HepG2 (cell line): Measurements from ENCODE around the gene PRSS21. TPM values are rescaled to one million over a fixed set of nuclear protein-coding genes. Genes with fewer than 3 reads are reported as not detected.

Source experiments
- ARHGAP35 ChIP-seq: sonication (generic); formaldehyde crosslinking; IDR thresholded peaks from 2 replicates; pipeline ENCODE4 v1.9.0; 2022; ENCODE audit warnings: mild to moderate bottlenecking, inconsistent platforms, moderate library complexity, missing genetic modification reagents, borderline replicate concordance
- ATF7 ChIP-seq, 2 experiments: fragments of 450-650 bp in 1 of 2; sonication (generic) in 1 of 2; formaldehyde crosslinking in 1 of 2; IDR thresholded peaks; 2 replicates each; pipeline versions ENCODE4 v1.4.0 to v1.6.1; 2016 to 2020; ENCODE audit warnings: antibody characterized with exemption in 1 of 2, mild to moderate bottlenecking in 1 of 2, missing genetic modification reagents in 1 of 2
- CENPT ChIP-seq: sonication (generic); formaldehyde crosslinking; IDR thresholded peaks from 2 replicates; pipeline ENCODE4 v1.8.0; 2022; ENCODE audit warnings: low read depth, mild to moderate bottlenecking, moderate library complexity, missing genetic modification reagents
- ELF1 ChIP-seq: sonication (generic); formaldehyde crosslinking; IDR thresholded peaks from 2 replicates; pipeline ENCODE4 v1.4.0; 2020; ENCODE audit warnings: missing genetic modification reagents
- GFI1 ChIP-seq: sonication (generic); formaldehyde crosslinking; IDR thresholded peaks from 2 replicates; pipeline ENCODE4 v1.5.0; 2020; ENCODE audit warnings: missing genetic modification reagents, mild to moderate bottlenecking, borderline replicate concordance
- KDM6A ChIP-seq: IDR thresholded peaks from 2 replicates; pipeline ENCODE4 v1.6.1; 2016; ENCODE audit warnings: low read depth
- MATR3 ChIP-seq: sonication (generic); formaldehyde crosslinking; IDR thresholded peaks from 2 replicates; pipeline ENCODE4 v1.4.0; 2020; ENCODE audit warnings: missing genetic modification reagents
- MYC ChIP-seq: sonication (generic); formaldehyde crosslinking; IDR thresholded peaks from 2 replicates; pipeline ENCODE4 v1.9.0; 2021; ENCODE audit warnings: missing genetic modification reagents, borderline replicate concordance
- NFATC3 ChIP-seq: sonication (generic); formaldehyde crosslinking; IDR thresholded peaks from 2 replicates; pipeline ENCODE4 v1.5.1; 2020; ENCODE audit warnings: mild to moderate bottlenecking, missing genetic modification reagents
- PCBP2 ChIP-seq: fragments of 200-400 bp; formaldehyde crosslinking; optimal IDR thresholded peaks from 2 replicates; pipeline ENCODE3; 2018; ENCODE audit warnings: low read length, low read depth; ENCODE audit not compliant: poor library complexity, severe bottlenecking
- RORA ChIP-seq: sonication (generic); formaldehyde crosslinking; IDR thresholded peaks from 2 replicates; pipeline ENCODE4 v1.5.0; 2020; ENCODE audit warnings: mild to moderate bottlenecking, missing genetic modification reagents, moderate library complexity
- SRSF4 ChIP-seq: fragments of 200-400 bp; formaldehyde crosslinking; IDR thresholded peaks from one replicate; pipeline ENCODE4 v1.6.1; 2018; ENCODE audit warnings: mild to moderate bottlenecking, low read depth, low read length, moderate library complexity; ENCODE audit not compliant: poor library complexity, severe bottlenecking
- TBL1XR1 ChIP-seq: fragments of 150-350 bp; IDR thresholded peaks from 2 replicates; pipeline ENCODE4 v1.6.1; 2014; ENCODE audit warnings: borderline replicate concordance, low read length; ENCODE audit not compliant: partially characterized antibody
- YEATS4 ChIP-seq: sonication (generic); formaldehyde crosslinking; IDR thresholded peaks from 2 replicates; pipeline ENCODE4 v1.4.0; 2020; ENCODE audit warnings: missing genetic modification reagents, borderline replicate concordance
- ZFP36 ChIP-seq: fragments of 150-350 bp; IDR thresholded peaks from 2 replicates; pipeline ENCODE4 v1.6.1; 2018; ENCODE audit warnings: borderline replicate concordance, low read length, low read depth; ENCODE audit not compliant: partially characterized antibody
- ZNF101 ChIP-seq: sonication (generic); formaldehyde crosslinking; IDR thresholded peaks from 2 replicates; pipeline ENCODE4 v1.4.0; 2020; ENCODE audit warnings: mild to moderate bottlenecking, low read depth, missing genetic modification reagents, borderline replicate concordance
- ZNF207 ChIP-seq: fragments of 450-650 bp; IDR thresholded peaks from 2 replicates; pipeline ENCODE4 v1.6.1; 2016; ENCODE audit warnings: antibody characterized with exemption, borderline replicate concordance
- ZNF260 ChIP-seq: sonication (generic); formaldehyde crosslinking; IDR thresholded peaks from 2 replicates; pipeline ENCODE4 v1.4.0; 2020; ENCODE audit warnings: missing genetic modification reagents, low read depth, mild to moderate bottlenecking, borderline replicate concordance
- ZNF382 ChIP-seq: sonication (generic); formaldehyde crosslinking; IDR thresholded peaks from 2 replicates; pipeline ENCODE4 v1.5.0; 2020; ENCODE audit warnings: missing genetic modification reagents, mild to moderate bottlenecking, borderline replicate concordance
- ZNF484 ChIP-seq: sonication (generic); formaldehyde crosslinking; IDR thresholded peaks from 2 replicates; pipeline ENCODE4 v1.5.1; 2020; ENCODE audit warnings: mild to moderate bottlenecking, low read depth, missing genetic modification reagents, borderline replicate concordance
- ZNF605 ChIP-seq: sonication (generic); formaldehyde crosslinking; IDR thresholded peaks from 2 replicates; pipeline ENCODE4 v1.8.0; 2022; ENCODE audit warnings: mild to moderate bottlenecking, missing genetic modification reagents
- polyA plus RNA-seq, 8 experiments: library from polyadenylated mRNA; depleted of rRNA in 3 of 8; stranded (reverse) in 7 of 8; unstranded in 1 of 8; fragments of >200 nt; fragmentation: Illumina TruSeq in 4 of 8; extraction: Trizol in 4 of 8; gene quantifications; 2 replicates each; pipeline versions ENCODE4 v1.2.1 to v1.2.3, GENCODE V29; 2011 to 2016; ENCODE audit warnings: low read depth in 4 of 8, missing spikeins in 1 of 8, mixed read lengths in 1 of 8; ENCODE audit not compliant: insufficient read depth in 1 of 8
- total RNA-seq, 5 experiments: library from RNA; depleted of rRNA; stranded (reverse); fragments of >200 nt; fragmentation: Illumina TruSeq; extraction: Trizol; gene quantifications; 2 replicates each; pipeline ENCODE4 v1.2.3, GENCODE V29; 2016; ENCODE audit warnings: low read depth in 1 of 5
- TF ChIP-seq, protein P1 (sequence below): IDR thresholded peaks from 2 replicates; pipeline ENCODE4 v1.6.1; 2016; ENCODE audit warnings: low read depth
- TF ChIP-seq, protein P2 (sequence below): sonication (generic); formaldehyde crosslinking; conservative IDR thresholded peaks from 2 replicates; pipeline ENCODE4 v1.8.0; 2022; ENCODE audit warnings: missing genetic modification reagents
- TF ChIP-seq, protein P3 (sequence below): sonication (generic); formaldehyde crosslinking; IDR thresholded peaks from 2 replicates; pipeline ENCODE4 v1.9.0; 2021; ENCODE audit warnings: missing genetic modification reagents, borderline replicate concordance

Gene PRSS21
- total and polyA plus RNA-seq, 2 of the 13 experiments (the other 11 are each of a cell fraction or from before 2014, with no cell fraction given) = not detected

DNA sequence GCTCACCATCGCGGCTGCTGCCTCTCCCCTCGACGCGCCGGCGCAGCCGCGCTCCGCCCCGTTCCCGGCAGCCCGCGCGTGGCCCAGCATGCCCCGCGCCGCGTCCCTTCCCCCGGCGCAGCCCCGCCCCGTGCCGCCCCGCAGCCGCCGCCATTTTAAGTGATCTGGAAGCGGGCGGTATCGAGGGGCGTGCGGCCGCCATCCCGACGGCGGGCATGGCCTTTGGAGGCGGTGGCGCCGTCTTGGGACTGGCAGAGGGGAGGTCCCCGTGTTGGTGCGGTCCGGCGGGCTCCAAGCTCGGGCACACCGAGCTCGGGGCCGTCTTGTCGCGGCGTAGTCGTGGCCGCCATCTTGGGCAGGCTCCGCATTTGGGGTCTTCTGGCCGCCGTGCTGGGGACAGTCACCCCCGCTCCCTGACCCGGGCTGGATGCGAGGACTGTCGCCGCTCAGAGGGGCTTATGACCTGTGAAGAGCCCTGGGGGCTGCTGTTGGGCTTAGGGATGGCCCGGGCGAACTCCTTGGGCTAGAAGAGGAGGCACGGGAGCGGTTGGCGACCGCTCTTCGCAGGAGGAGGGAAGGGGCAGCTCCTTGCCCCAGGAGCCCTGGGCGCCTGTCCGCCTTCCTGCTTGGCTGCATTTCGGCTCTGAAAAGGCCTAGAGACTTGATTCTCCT is 39.7 kb upstream of the PRSS21 start, which contains the start of gene ELOB (continued):
- TF ChIP-seq ZNF484 (CRISPR knock-in tag) (no peak), ELF1 (no peak; the same call in 1 of the 2 replicates), NFATC3 (CRISPR knock-in tag) (no peak), GFI1 (CRISPR knock-in tag) (no peak; the same call in 1 of the 2 replicates), ZNF382 (CRISPR knock-in tag) (no peak), ZNF207 (no peak), PCBP2 (no peak), ZNF260 (no peak), YEATS4 (CRISPR knock-in tag) (peak; percentile 89), ZNF101 (CRISPR knock-in tag) (no peak), ZNF605 (peak; percentile 14; the same call in 1 of the 2 replicates), ARHGAP35 (CRISPR knock-in tag) (no peak), CENPT (CRISPR knock-in tag) (no peak), ZFP36 (no peak), RORA (CRISPR knock-in tag) (no peak), ATF7 (IDR thresholded peaks at IDR 0.05) (no peak), ATF7 (CRISPR knock-in tag; IDR thresholded peaks at IDR 0.05) (no peak), MATR3 (no peak), SRSF4 (no peak), KDM6A (CRISPR knock-in tag) (no peak), TBL1XR1 (no peak), MYC (CRISPR knock-in tag) (peak; percentile 79)
- TF ChIP-seq, protein P1, sequence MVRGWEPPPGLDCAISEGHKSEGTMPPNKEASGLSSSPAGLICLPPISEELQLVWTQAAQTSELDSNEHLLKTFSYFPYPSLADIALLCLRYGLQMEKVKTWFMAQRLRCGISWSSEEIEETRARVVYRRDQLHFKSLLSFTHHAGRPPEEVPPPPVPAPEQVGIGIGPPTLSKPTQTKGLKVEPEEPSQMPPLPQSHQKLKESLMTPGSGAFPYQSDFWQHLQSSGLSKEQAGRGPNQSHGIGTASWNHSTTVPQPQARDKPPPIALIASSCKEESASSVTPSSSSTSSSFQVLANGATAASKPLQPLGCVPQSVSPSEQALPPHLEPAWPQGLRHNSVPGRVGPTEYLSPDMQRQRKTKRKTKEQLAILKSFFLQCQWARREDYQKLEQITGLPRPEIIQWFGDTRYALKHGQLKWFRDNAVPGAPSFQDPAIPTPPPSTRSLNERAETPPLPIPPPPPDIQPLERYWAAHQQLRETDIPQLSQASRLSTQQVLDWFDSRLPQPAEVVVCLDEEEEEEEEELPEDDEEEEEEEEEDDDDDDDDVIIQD (CRISPR knock-in tag) = no peak
- TF ChIP-seq, protein P2, sequence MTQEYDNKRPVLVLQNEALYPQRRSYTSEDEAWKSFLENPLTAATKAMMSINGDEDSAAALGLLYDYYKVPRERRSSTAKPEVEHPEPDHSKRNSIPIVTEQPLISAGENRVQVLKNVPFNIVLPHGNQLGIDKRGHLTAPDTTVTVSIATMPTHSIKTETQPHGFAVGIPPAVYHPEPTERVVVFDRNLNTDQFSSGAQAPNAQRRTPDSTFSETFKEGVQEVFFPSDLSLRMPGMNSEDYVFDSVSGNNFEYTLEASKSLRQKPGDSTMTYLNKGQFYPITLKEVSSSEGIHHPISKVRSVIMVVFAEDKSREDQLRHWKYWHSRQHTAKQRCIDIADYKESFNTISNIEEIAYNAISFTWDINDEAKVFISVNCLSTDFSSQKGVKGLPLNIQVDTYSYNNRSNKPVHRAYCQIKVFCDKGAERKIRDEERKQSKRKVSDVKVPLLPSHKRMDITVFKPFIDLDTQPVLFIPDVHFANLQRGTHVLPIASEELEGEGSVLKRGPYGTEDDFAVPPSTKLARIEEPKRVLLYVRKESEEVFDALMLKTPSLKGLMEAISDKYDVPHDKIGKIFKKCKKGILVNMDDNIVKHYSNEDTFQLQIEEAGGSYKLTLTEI = no peak
- TF ChIP-seq, protein P3, sequence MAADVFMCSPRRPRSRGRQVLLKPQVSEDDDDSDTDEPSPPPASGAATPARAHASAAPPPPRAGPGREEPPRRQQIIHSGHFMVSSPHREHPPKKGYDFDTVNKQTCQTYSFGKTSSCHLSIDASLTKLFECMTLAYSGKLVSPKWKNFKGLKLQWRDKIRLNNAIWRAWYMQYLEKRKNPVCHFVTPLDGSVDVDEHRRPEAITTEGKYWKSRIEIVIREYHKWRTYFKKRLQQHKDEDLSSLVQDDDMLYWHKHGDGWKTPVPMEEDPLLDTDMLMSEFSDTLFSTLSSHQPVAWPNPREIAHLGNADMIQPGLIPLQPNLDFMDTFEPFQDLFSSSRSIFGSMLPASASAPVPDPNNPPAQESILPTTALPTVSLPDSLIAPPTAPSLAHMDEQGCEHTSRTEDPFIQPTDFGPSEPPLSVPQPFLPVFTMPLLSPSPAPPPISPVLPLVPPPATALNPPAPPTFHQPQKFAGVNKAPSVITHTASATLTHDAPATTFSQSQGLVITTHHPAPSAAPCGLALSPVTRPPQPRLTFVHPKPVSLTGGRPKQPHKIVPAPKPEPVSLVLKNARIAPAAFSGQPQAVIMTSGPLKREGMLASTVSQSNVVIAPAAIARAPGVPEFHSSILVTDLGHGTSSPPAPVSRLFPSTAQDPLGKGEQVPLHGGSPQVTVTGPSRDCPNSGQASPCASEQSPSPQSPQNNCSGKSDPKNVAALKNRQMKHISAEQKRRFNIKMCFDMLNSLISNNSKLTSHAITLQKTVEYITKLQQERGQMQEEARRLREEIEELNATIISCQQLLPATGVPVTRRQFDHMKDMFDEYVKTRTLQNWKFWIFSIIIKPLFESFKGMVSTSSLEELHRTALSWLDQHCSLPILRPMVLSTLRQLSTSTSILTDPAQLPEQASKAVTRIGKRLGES (CRISPR knock-in tag) = no peak
